K562 (cell line): Measurements from ENCODE around the gene FAM219A. TPM values are rescaled to one million over a fixed set of nuclear protein-coding genes. Genes with fewer than 3 reads are reported as not detected.

ENCODE experiments used
- ATAC-seq: fragments of 200-7000 bp; cut with Tn5 transposase; 3 replicates; pipeline ENCODE4 v1.9.1; 2020; ENCODE audit warnings: moderate library complexity
- BruUV-seq: library from RNA; stranded (reverse); fragments of 400-500 nt; replicated peaks from 2 replicates; lab custom pipeline; 2021; lab: Mats Ljungman, UMichigan
- CTCF ChIA-PET: fragments of 300-600 bp; formaldehyde crosslinking; extraction: SDS; loops from one replicate; lab custom pipeline; 2021; ENCODE audit warnings: low intra/inter-chr PET ratio; lab: Yijun Ruan, JAX
- POLR2A ChIA-PET: fragments of 300-600, 350-650 bp; sonication (Branson Sonifier 250); formaldehyde crosslinking; extraction: SDS; loops from one replicate; lab custom pipeline; 2021; ENCODE audit warnings: antibody characterized with exemption, inconsistent platforms; lab: Yijun Ruan, JAX
- DNase-seq, 4 experiments: peaks; one replicate each; pipeline versions ENCODE4 v3.0.0 to v3.0.0-alpha.2; 2011 to 2018; ENCODE audit warnings: low spot score in 3 of 4, mixed read lengths in 3 of 4; ENCODE audit errors: extremely low read depth in 1 of 4
- FAIRE-seq: peaks from 2 replicates; lab custom pipeline; 2011; peaks lifted over from hg19 to GRCh38; lab: Jason Lieb, UNC
- H2AFZ ChIP-seq: 2 replicates; pipeline ENCODE4 v1.6.0; 2011; ENCODE audit warnings: low read depth, low read length, control low read depth, inconsistent platforms
- H3K27ac ChIP-seq: fragments of 200-600 bp; 3 replicates; pipeline ENCODE4 v1.8.0; 2011; ENCODE audit warnings: low read depth, mild to moderate bottlenecking, control low read depth, inconsistent platforms, low read length, moderate library complexity, mixed read lengths; ENCODE audit errors: extremely low read depth
- H3K27me3 ChIP-seq, 2 experiments: fragments of 300-600 bp in 1 of 2; 2 replicates in 1 of 2; 3 replicates in 1 of 2; pipeline versions ENCODE4 v1.6.0 to v1.8.0; 2011; ENCODE audit warnings: inconsistent platforms in 2 of 2, low read length in 2 of 2, mild to moderate bottlenecking in 1 of 2, mixed read lengths in 1 of 2, moderate library complexity in 1 of 2; ENCODE audit not compliant: control insufficient read depth in 2 of 2, insufficient read depth in 2 of 2
- H3K36me3 ChIP-seq: fragments of 300-600 bp; 3 replicates; pipeline ENCODE4 v1.8.0; 2011; ENCODE audit warnings: mild to moderate bottlenecking, low read length, inconsistent platforms; ENCODE audit not compliant: control insufficient read depth, insufficient read depth
- H3K4me1 ChIP-seq, 2 experiments: fragments of 200-600 bp in 1 of 2; replicated peaks in 1 of 2; 2 replicates in 1 of 2; 3 replicates in 1 of 2; pipeline versions ENCODE4 v1.5.1 to v1.8.0; 2011; ENCODE audit warnings: inconsistent platforms in 2 of 2, low read length in 2 of 2, mild to moderate bottlenecking in 1 of 2, mixed read lengths in 1 of 2, moderate library complexity in 1 of 2; ENCODE audit not compliant: control insufficient read depth in 2 of 2, insufficient read depth in 2 of 2
- H3K4me2 ChIP-seq: 2 replicates; pipeline ENCODE4 v1.6.1; 2011; ENCODE audit warnings: low read length, control low read depth, inconsistent platforms, mixed read lengths; ENCODE audit not compliant: insufficient read depth
- H3K4me3 ChIP-seq: fragments of 200-600 bp; sonication (generic), shearing (Covaris generic); 2 replicates; pipeline ENCODE4 v1.5.1; 2016; ENCODE audit warnings: control low read depth, inconsistent platforms
- H3K79me2 ChIP-seq: fragments of 200-600 bp; 3 replicates; pipeline ENCODE4 v1.8.0; 2011; ENCODE audit warnings: low read length, inconsistent platforms; ENCODE audit not compliant: control insufficient read depth, insufficient read depth
- H3K9ac ChIP-seq, 2 experiments: 2 replicates each; pipeline versions ENCODE4 v1.6.0 to v1.6.1; 2011; ENCODE audit warnings: low read depth in 2 of 2, low read length in 2 of 2, control low read depth in 1 of 2, inconsistent platforms in 1 of 2, mild to moderate bottlenecking in 1 of 2, mixed read lengths in 1 of 2; ENCODE audit not compliant: insufficient read depth in 1 of 2
- H3K9me1 ChIP-seq: one replicate; pipeline ENCODE4 v1.6.0; 2011; ENCODE audit warnings: inconsistent platforms, mild to moderate bottlenecking, low read length, moderate library complexity; ENCODE audit not compliant: control insufficient read depth, insufficient read depth
- H3K9me3 ChIP-seq: replicated peaks from 2 replicates; pipeline ENCODE4 v1.5.1; 2011; ENCODE audit warnings: low read depth, low read length, inconsistent platforms; ENCODE audit not compliant: control insufficient read depth, insufficient read depth
- H4K20me1 ChIP-seq: replicated peaks from 2 replicates; pipeline ENCODE4 v1.6.1; 2011; ENCODE audit warnings: low read length, inconsistent platforms, mixed read lengths; ENCODE audit not compliant: control insufficient read depth, insufficient read depth
- ATF6 ChIP-seq: sonication (generic); formaldehyde crosslinking; IDR thresholded peaks from 2 replicates; pipeline ENCODE4 v1.4.0; 2020; ENCODE audit warnings: mild to moderate bottlenecking, missing genetic modification reagents
- GABPA ChIP-seq: fragments of 200-800 bp; sonication (Bioruptor generic); conservative IDR thresholded peaks from 2 replicates; pipeline ENCODE4 v1.6.1; 2016; ENCODE audit warnings: low read depth, missing genetic modification characterization, missing compliant biosample characterization
- MAFK ChIP-seq: IDR thresholded peaks from 2 replicates; pipeline ENCODE4 v1.6.1; 2011; ENCODE audit warnings: low read length, improper control_type of control experiment
- XRCC5 ChIP-seq: fragments of 200-400 bp; formaldehyde crosslinking; IDR thresholded peaks from 2 replicates; pipeline ENCODE4 v1.6.1; 2017; ENCODE audit warnings: low read depth, mild to moderate bottlenecking, low read length
- ZNF395 ChIP-seq: fragments of 200-800 bp; sonication (Bioruptor generic); IDR thresholded peaks from 2 replicates; pipeline ENCODE4 v1.6.1; 2017; ENCODE audit warnings: missing genetic modification characterization, missing compliant biosample characterization
- WGBS: fragments of 100-300 bp; shearing (Covaris generic); methylation state at CpG from one replicate; pipeline ENCODE4 v1.1.6; 2016; ENCODE audit warnings: low coverage, mixed read lengths; ENCODE audit not compliant: insufficient coverage; ENCODE audit errors: missing lambda C conversion rate; 5-methylcytosine and 5-hydroxymethylcytosine counted together
- in situ Hi-C: fragments of 300-500 bp; cut with MboI; formaldehyde crosslinking; loops from 4 replicates; pipeline ENCODE4 v1.15.0; 2018; ENCODE audit warnings: inconsistent platforms, mixed read lengths
- intact Hi-C: fragments of 100-400 bp; cut with micrococcal nuclease; formaldehyde crosslinking; loops from 2 replicates; pipeline ENCODE4 v1.14.2; 2022
- polyA plus RNA-seq, 8 experiments: library from polyadenylated mRNA; depleted of rRNA in 4 of 8; stranded (reverse) in 5 of 8; unstranded in 3 of 8; fragments of >200 nt; fragmentation: Nextera tagmentation in 2 of 8; fragmentation: Illumina TruSeq in 1 of 8; extraction: Ambion mirVana in 2 of 8; extraction: Trizol in 1 of 8; gene quantifications; 2 replicates each; pipeline versions ENCODE4 v1.2.1 to v1.2.3, GENCODE V29; 2011 to 2014; ENCODE audit warnings: inconsistent platforms in 1 of 8, missing spikeins in 1 of 8
- total RNA-seq, 7 experiments: library from RNA; depleted of rRNA in 6 of 7; stranded (reverse); fragments of >200 nt in 6 of 7; fragmentation: Illumina TruSeq in 2 of 7; extraction: Trizol in 2 of 7; gene quantifications; 2 replicates each; pipeline versions ENCODE4 v1.2.1 to v1.2.3, GENCODE V29; 2011 to 2021; ENCODE audit warnings: low replicate concordance in 1 of 7
- TF ChIP-seq, protein P1 (sequence below): fragments of 250-450 bp; sonication (Bioruptor Pico); IDR thresholded peaks from 2 replicates; pipeline ENCODE4 v1.4.0; 2020; ENCODE audit warnings: mild to moderate bottlenecking, moderate library complexity
- TF ChIP-seq, protein P2 (sequence below): sonication (generic); formaldehyde crosslinking; IDR thresholded peaks from 2 replicates; pipeline ENCODE4 v1.8.0; 2022; ENCODE audit warnings: mild to moderate bottlenecking, missing genetic modification reagents

Gene FAM219A
- total and polyA plus RNA-seq, 9 of the 15 experiments (the other 6 are each of a cell fraction or from before 2014, with no cell fraction given), result 0.63 to 8.6 (median 2.9) TPM

DNA sequence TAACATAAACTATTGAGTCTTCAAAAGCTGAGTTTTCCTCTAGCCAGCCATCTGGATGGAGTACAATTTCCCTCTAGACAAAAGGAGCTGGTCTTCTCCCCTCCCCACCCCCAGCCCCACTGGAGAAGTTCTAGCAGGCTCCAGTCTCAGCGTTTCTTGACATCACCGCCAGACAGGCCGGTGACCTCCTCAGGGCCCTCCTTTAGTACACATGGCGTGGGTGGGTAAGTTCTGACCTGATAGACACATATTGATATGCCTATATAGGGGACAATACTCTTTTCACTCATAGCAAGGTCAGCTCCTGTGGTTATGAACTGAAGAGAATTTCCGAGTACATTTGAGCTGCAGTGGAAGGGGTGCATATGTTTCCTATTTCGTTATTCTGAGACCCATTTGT lies 27.5 kb upstream of the FAM219A start:
- H3K9me3 ChIP-seq, result no peaks in the 10 kb centered on the region
- ATAC-seq (no peak), DNase-seq (no peak), FAIRE-seq (no peak)
- H2AFZ ChIP-seq, result no peak overlapping the region
- no TSS peak for BruUV-seq
- POLR2A ChIA-PET, result no interaction called here
- H3K9me1 ChIP-seq, result no peaks in the 10 kb centered on the region
- H3K9ac ChIP-seq, result no peak overlapping the region
- WGBS, result 4% methylated on average over 6 of the region's 6 CpGs
- CTCF ChIA-PET, result no interaction called here
- no peaks in the 10 kb centered on the region for H3K4me1 ChIP-seq
- peaks cover 0 to 7% of the 10 kb centered on the region in 2 experiments; a peak in 2 of 5 replicates for H3K27me3 ChIP-seq
- H4K20me1 ChIP-seq, result no peaks in the 10 kb centered on the region
- no peak overlapping the region for H3K4me2 ChIP-seq
- H3K79me2 ChIP-seq, result no peaks in the 10 kb centered on the region
- TF ChIP-seq MAFK (no peak), ATF6 (CRISPR knock-in tag) (no peak), XRCC5 (no peak)
- intact Hi-C loops (no loop called here), in situ Hi-C loops (no loop called here)
- H3K36me3 ChIP-seq, result no peaks in the 10 kb centered on the region
- no peak overlapping the region for H3K4me3 ChIP-seq
- H3K27ac ChIP-seq, result no peak overlapping the region

GRCh38 chr9:34484678-34485077 lies 26.3 kb upstream of the FAM219A start:
- Histone ChIP-seq H3K9me1 (no peaks in the 10 kb centered on the region), H3K9ac (no peak overlapping the region), H2AFZ (no peak overlapping the region), H3K4me3 (no peak overlapping the region), H3K4me1 (no peaks in the 10 kb centered on the region), H3K4me2 (no peak overlapping the region), H3K36me3 (no peaks in the 10 kb centered on the region), H3K27ac (no peak overlapping the region), H3K9me3 (no peaks in the 10 kb centered on the region), H4K20me1 (no peaks in the 10 kb centered on the region), H3K79me2 (no peaks in the 10 kb centered on the region), H3K27me3 (peaks cover 0 to 7% of the 10 kb centered on the region in 2 experiments; a peak in 2 of 5 replicates)
- FAIRE-seq (no peak), DNase-seq (no peak), ATAC-seq (no peak)
- no TSS peak for BruUV-seq
- POLR2A ChIA-PET, result interaction anchor here (0.9 kb wide), 1 partner anchor 21 kb away, joined by 3 read pairs; no protein-coding TSS in a partner anchor
- CTCF ChIA-PET, result no interaction called here
- intact Hi-C loops, result no loop called here
- in situ Hi-C loops, result no loop called here
- TF ChIP-seq GABPA (tag) (no peak), ZNF395 (CRISPR knock-in tag) (no peak)
- TF ChIP-seq, protein P1, sequence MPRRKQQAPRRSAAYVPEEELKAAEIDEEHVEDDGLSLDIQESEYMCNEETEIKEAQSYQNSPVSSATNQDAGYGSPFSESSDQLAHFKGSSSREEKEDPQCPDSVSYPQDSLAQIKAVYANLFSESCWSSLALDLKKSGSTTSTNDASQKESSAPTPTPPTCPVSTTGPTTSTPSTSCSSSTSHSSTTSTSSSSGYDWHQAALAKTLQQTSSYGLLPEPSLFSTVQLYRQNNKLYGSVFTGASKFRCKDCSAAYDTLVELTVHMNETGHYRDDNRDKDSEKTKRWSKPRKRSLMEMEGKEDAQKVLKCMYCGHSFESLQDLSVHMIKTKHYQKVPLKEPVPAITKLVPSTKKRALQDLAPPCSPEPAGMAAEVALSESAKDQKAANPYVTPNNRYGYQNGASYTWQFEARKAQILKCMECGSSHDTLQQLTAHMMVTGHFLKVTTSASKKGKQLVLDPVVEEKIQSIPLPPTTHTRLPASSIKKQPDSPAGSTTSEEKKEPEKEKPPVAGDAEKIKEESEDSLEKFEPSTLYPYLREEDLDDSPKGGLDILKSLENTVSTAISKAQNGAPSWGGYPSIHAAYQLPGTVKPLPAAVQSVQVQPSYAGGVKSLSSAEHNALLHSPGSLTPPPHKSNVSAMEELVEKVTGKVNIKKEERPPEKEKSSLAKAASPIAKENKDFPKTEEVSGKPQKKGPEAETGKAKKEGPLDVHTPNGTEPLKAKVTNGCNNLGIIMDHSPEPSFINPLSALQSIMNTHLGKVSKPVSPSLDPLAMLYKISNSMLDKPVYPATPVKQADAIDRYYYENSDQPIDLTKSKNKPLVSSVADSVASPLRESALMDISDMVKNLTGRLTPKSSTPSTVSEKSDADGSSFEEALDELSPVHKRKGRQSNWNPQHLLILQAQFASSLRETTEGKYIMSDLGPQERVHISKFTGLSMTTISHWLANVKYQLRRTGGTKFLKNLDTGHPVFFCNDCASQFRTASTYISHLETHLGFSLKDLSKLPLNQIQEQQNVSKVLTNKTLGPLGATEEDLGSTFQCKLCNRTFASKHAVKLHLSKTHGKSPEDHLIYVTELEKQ, result no peak
- TF ChIP-seq, protein P2, sequence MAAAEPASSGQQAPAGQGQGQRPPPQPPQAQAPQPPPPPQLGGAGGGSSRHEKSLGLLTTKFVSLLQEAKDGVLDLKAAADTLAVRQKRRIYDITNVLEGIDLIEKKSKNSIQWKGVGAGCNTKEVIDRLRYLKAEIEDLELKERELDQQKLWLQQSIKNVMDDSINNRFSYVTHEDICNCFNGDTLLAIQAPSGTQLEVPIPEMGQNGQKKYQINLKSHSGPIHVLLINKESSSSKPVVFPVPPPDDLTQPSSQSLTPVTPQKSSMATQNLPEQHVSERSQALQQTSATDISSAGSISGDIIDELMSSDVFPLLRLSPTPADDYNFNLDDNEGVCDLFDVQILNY (CRISPR knock-in tag), result no peak
